Adrenal gland (tissue), 12 donors: ENCODE results near the gene IGSF9. TPM values are rescaled to one million over a fixed set of nuclear protein-coding genes. Genes with fewer than 3 reads are reported as not detected.
"Not testable (repeated sequence)": the region's sequence is repeated elsewhere in the genome, so short reads cannot be mapped to it uniquely, and the experiment has no call there.

Experiments used
- DNase-seq, 7 donors: peaks; one replicate each; pipeline ENCODE4 v3.0.0-alpha.2; 2019 to 2020
- H3K27ac ChIP-seq, 5 donors: fragments of 200-600 bp; sonication (generic) in 4 of 5; 1 replicate in 3 of 5; 2 replicates in 2 of 5; pipeline versions ENCODE4 v1.5.1 to v1.8.0; 2016 to 2020; ENCODE audit warnings: mild to moderate bottlenecking in 1 of 5
- H3K27me3 ChIP-seq: fragments of 200-600 bp; 2 replicates; pipeline ENCODE4 v1.8.0; 2021
- H3K36me3 ChIP-seq, 2 donors: fragments of 200-600 bp; replicated peaks in 1 of 2; 1 replicate in 1 of 2; 2 replicates in 1 of 2; pipeline versions ENCODE4 v1.5.1 to v1.8.0; 2018 to 2022
- H3K4me1 ChIP-seq, 2 donors: fragments of 200-600 bp; replicated peaks in 1 of 2; 1 replicate in 1 of 2; 2 replicates in 1 of 2; pipeline versions ENCODE4 v1.5.1 to v1.8.0; 2018 to 2021
- H3K4me3 ChIP-seq, 4 donors: fragments of 200-600 bp; sonication (generic) in 3 of 4; one replicate each; pipeline ENCODE4 v1.5.1; 2016 to 2018
- H3K9me3 ChIP-seq, 3 donors: fragments of 200-600 bp; sonication (generic) in 1 of 3; replicated peaks in 1 of 3; 1 replicate in 2 of 3; 2 replicates in 1 of 3; pipeline versions ENCODE4 v1.5.1 to v1.8.0; 2016 to 2021
- CTCF ChIP-seq, 6 experiments: fragments of 450-650 bp in 4 of 6; fragments of 200-600 bp in 2 of 6; sonication (generic) in 1 of 6; IDR thresholded peaks; 1 replicate in 5 of 6; 2 replicates in 1 of 6; pipeline versions ENCODE4 v1.5.1 to v1.8.0; 2016 to 2021; ENCODE audit warnings: antibody characterized with exemption in 6 of 6, mild to moderate bottlenecking in 2 of 6, moderate library complexity in 1 of 6
- POLR2A ChIP-seq, 2 donors: fragments of 450-650 bp; IDR thresholded peaks; one replicate each; pipeline ENCODE4 v1.6.1; 2017; ENCODE audit warnings: antibody characterized with exemption in 2 of 2, mild to moderate bottlenecking in 2 of 2, moderate library complexity in 1 of 2
- WGBS, 4 donors: extraction: QIAGEN DNeasy Blood & Tissue Kit in 2 of 4; methylation state at CpG; one replicate each; pipeline versions ENCODE4 v1.1.5 to v1.1.7; 2013 to 2017; 5-methylcytosine and 5-hydroxymethylcytosine counted together
- intact Hi-C, 2 donors: fragments of 100-400 bp; cut with DNase I; formaldehyde crosslinking; loops; one replicate each; pipeline versions ENCODE4 v1.14.1 to v1.15.0; 2022 to 2023
- polyA plus RNA-seq, 3 donors: library from polyadenylated mRNA; stranded (reverse); fragments of 200-250 nt in 2 of 3; fragments of 350-450 nt in 1 of 3; fragmentation: Illumina TruSeq in 1 of 3; extraction: RNeasy Lipid Tissue Mini Kit (QIAGEN cat#74804) in 1 of 3; gene quantifications; one replicate each; pipeline ENCODE4 v1.2.3, GENCODE V29; 2013 to 2014
- total RNA-seq, 9 donors: library from RNA; depleted of rRNA in 4 of 9; stranded (reverse); fragments of >200 nt in 4 of 9; fragments of 120-200 nt in 1 of 9; fragmentation: NEBNext Ultra II Directional in 1 of 9; extraction: Animal tissue kit (Norgen Biotek cat#: 25700) in 1 of 9; gene quantifications; one replicate each; pipeline versions ENCODE4 v1.1.0 to v1.2.4, GENCODE V29; 2013 to 2023
- donor health status: healthy with polysubstance abuse.
- donor health status: Bipolar disorder and iron deficiency.
- donor health status: DM: yes; HTN: yes; CAD: no.
- donor health status: DM: no; HTN: no; CAD: no.
- donor health status: DM: no; HTN: no; CAD: no.
- donor health status: DM: yes; HTN: yes; CAD: no.

Gene IGSF9
- total and polyA plus RNA-seq, 12 donors = 0.10 to 0.32 (median 0.19) TPM; not detected in 6

GRCh38 chr1:159906960-159907359 is 38.5 kb downstream of the IGSF9 start:
- Histone ChIP-seq H3K27ac (no peak overlapping the region), H3K4me3 (no peak overlapping the region), H3K27me3 (no peaks in the 10 kb centered on the region), H3K36me3 (no peaks in the 10 kb centered on the region), H3K4me1 (peaks cover 0 to 16% of the 10 kb centered on the region in 2 donors), H3K9me3 (no peaks in the 10 kb centered on the region)
- WGBS, 4 donors = 64 to 83% (median 83%) methylated on average over 1 of the region's 1 CpG
- DNase-seq = no peak
- intact Hi-C loops = no loop called here
- TF ChIP-seq POLR2A (IDR thresholded peaks at IDR 0.05) = no peak
- TF ChIP-seq CTCF (IDR thresholded peaks at IDR 0.05) = no peak

GRCh38 chr1:159904036-159904435 is 41.4 kb downstream of the IGSF9 start:
- H3K27ac ChIP-seq, H3K4me3 ChIP-seq, H3K9me3 ChIP-seq, DNase-seq, intact Hi-C loops, H3K27me3 ChIP-seq, H3K36me3 ChIP-seq: not testable (repeated sequence)
- peaks cover 3 to 12% of the 10 kb centered on the region in 2 donors for H3K4me1 ChIP-seq
- WGBS, 4 donors = 65 to 90% (median 73%) methylated on average over 3 of the region's 3 CpGs

- Histone ChIP-seq H3K36me3 (no peaks in the 10 kb centered on the region), H3K4me3 (no peak overlapping the region), H3K9me3 (no peaks in the 10 kb centered on the region), H3K27ac (no peak overlapping the region), H3K27me3 (no peaks in the 10 kb centered on the region), H3K4me1 (peaks cover 3 to 12% of the 10 kb centered on the region in 2 donors)
- 82 to 100% (median 86%) methylated on average over 3 of the region's 3 CpGs for WGBS, 4 donors
- no peak for DNase-seq
- no peak for TF ChIP-seq CTCF (IDR thresholded peaks at IDR 0.05)
- no peak for TF ChIP-seq POLR2A (IDR thresholded peaks at IDR 0.05)
- intact Hi-C loops = no loop called here
Observed at GRCh38 chr1:159902541-159902940, 42.9 kb downstream of the IGSF9 start.

- 43 to 50% (median 44%) methylated on average over 2 of the region's 2 CpGs for WGBS, 4 donors
- no peaks in the 10 kb centered on the region for H3K9me3 ChIP-seq
Observed at GRCh38 chr1:159900755-159901360, 44.6 kb downstream of the IGSF9 start.

More at GRCh38 chr1:159900755-159901360, 44.6 kb downstream of the IGSF9 start:
- Histone ChIP-seq H3K36me3 (no peaks in the 10 kb centered on the region), H3K4me3 (no peak overlapping the region), H3K4me1 (peaks cover 3 to 18% of the 10 kb centered on the region in 2 donors), H3K27me3 (no peaks in the 10 kb centered on the region), H3K27ac (no peak overlapping the region)
- TF ChIP-seq POLR2A (IDR thresholded peaks at IDR 0.05) (no peak), CTCF (IDR thresholded peaks at IDR 0.05) (no peak)
- no peak for DNase-seq
- intact Hi-C loops = no loop called here
